Endothelial cell of hepatic sinusoid (primary cell): ENCODE data around the gene ELF2.
"Not testable (repeated sequence)": the region's sequence is repeated elsewhere in the genome, so short reads cannot be mapped to it uniquely, and the experiment has no call there.

ENCODE experiments used
- in situ Hi-C: cut with HindIII; loops from 2 replicates; pipeline ENCODE4 v1.10.0; 2017; ENCODE audit warnings: low sequenced_read_pairs

ELF2 gene

GRCh38 chr4:139144911-139145551, 32.0 kb downstream of the ELF2 start:
- in situ Hi-C loops, result loop anchor here (5.0 kb wide), 1 partner anchor 37 kb away; no protein-coding TSS in a partner anchor

- in situ Hi-C loops, result loop anchor here (5.0 kb wide), 1 partner anchor 38 kb away; no protein-coding TSS in a partner anchor
Measured at GRCh38 chr4:139144161-139144859, 32.7 kb downstream of the ELF2 start.

GRCh38 chr4:139142980-139143379, 34.0 kb downstream of the ELF2 start:
- in situ Hi-C loops, result loop anchor here (5.0 kb wide), 1 partner anchor 39 kb away; no protein-coding TSS in a partner anchor

- in situ Hi-C loops, result loop anchor here (5.0 kb wide), 1 partner anchor 40 kb away; no protein-coding TSS in a partner anchor
Measured at GRCh38 chr4:139142087-139142486, 34.9 kb downstream of the ELF2 start.

- in situ Hi-C loops, result no loop called here
Measured at GRCh38 chr4:139137763-139138162, 39.3 kb downstream of the ELF2 start.

- in situ Hi-C loops, result no loop called here
Measured at GRCh38 chr4:139134403-139134802, 42.6 kb downstream of the ELF2 start.

GRCh38 chr4:139131209-139131870, 45.7 kb downstream of the ELF2 start:
- in situ Hi-C loops, result no loop called here

- in situ Hi-C loops, result no loop called here
Measured at GRCh38 chr4:139129206-139129605, 47.8 kb downstream of the ELF2 start.

GRCh38 chr4:139126898-139127297, 50.1 kb downstream of the ELF2 start:
- in situ Hi-C loops, result no loop called here

GRCh38 chr4:139123910-139124309, 53.1 kb downstream of the ELF2 start:
- in situ Hi-C loops, result no loop called here

GRCh38 chr4:139118365-139118764, 58.7 kb downstream of the ELF2 start:
- in situ Hi-C loops, result no loop called here

- in situ Hi-C loops, result no loop called here
Measured at GRCh38 chr4:139115226-139115625, 61.8 kb downstream of the ELF2 start.

GRCh38 chr4:139114795-139115194, 62.2 kb downstream of the ELF2 start:
- in situ Hi-C loops, result not testable (repeated sequence)

- in situ Hi-C loops, result no loop called here
Measured at GRCh38 chr4:139112650-139113049, 64.4 kb downstream of the ELF2 start.

- in situ Hi-C loops, result no loop called here
Measured at GRCh38 chr4:139108567-139109128, 68.4 kb downstream of the ELF2 start.

- in situ Hi-C loops, result no loop called here
Measured at GRCh38 chr4:139099366-139099982, 77.5 kb downstream of the ELF2 start.

GRCh38 chr4:139092271-139092670, 84.7 kb downstream of the ELF2 start:
- in situ Hi-C loops, result no loop called here

GRCh38 chr4:139085141-139085540, 91.9 kb downstream of the ELF2 start:
- in situ Hi-C loops, result no loop called here

- in situ Hi-C loops, result no loop called here
Measured at GRCh38 chr4:139084804-139085093, 92.3 kb downstream of the ELF2 start.

- in situ Hi-C loops, result no loop called here
Measured at GRCh38 chr4:139083956-139084803, 92.8 kb downstream of the ELF2 start.
